ENCODE results near the gene ADAMTS17.

Gene ADAMTS17

GRCh38 chr15:100034191-100034590 is 307.6 kb downstream of the ADAMTS17 start:
- Histone ChIP-seq H3K9me3 (ENCODE audit: severe bottlenecking) (no peaks in the 10 kb centered on the region), H3K36me3 (no peaks in the 10 kb centered on the region), H3K27me3 (ENCODE audit: insufficient read depth, low read depth, severe bottlenecking) (peaks cover 26% of the 10 kb centered on the region), H3K27ac (no peak overlapping the region), H3K4me3 (ENCODE audit: low read depth, low read length) (no peak overlapping the region)
- no peak for DNase-seq
- TF ChIP-seq CTCF (IDR thresholded peaks at IDR 0.05; ENCODE audit: low read depth, low read length), result no peak

GRCh38 chr15:100033140-100033857 is 308.5 kb downstream of the ADAMTS17 start:
- H3K27me3 ChIP-seq (ENCODE audit: insufficient read depth, low read depth, severe bottlenecking), result peaks cover 26% of the 10 kb centered on the region
- H3K4me3 ChIP-seq (ENCODE audit: low read depth, low read length), result no peak overlapping the region
- no peaks in the 10 kb centered on the region for H3K36me3 ChIP-seq
- H3K9me3 ChIP-seq (ENCODE audit: severe bottlenecking), result no peaks in the 10 kb centered on the region
- no peak overlapping the region for H3K27ac ChIP-seq
- TF ChIP-seq CTCF (IDR thresholded peaks at IDR 0.05; ENCODE audit: low read depth, low read length), result no peak
- no peak for DNase-seq

- no peak overlapping the region for H3K27ac ChIP-seq
- no peak overlapping the region for H3K4me3 ChIP-seq (ENCODE audit: low read depth, low read length)
- H3K27me3 ChIP-seq (ENCODE audit: insufficient read depth, low read depth, severe bottlenecking), result peaks cover 22% of the 10 kb centered on the region
- DNase-seq, result no peak
- TF ChIP-seq CTCF (IDR thresholded peaks at IDR 0.05; ENCODE audit: low read depth, low read length), result no peak
- no peaks in the 10 kb centered on the region for H3K36me3 ChIP-seq
- peaks cover 7% of the 10 kb centered on the region for H3K9me3 ChIP-seq (ENCODE audit: severe bottlenecking)
Measured at GRCh38 chr15:100032358-100033085, 309.3 kb downstream of the ADAMTS17 start.

- peaks cover 20% of the 10 kb centered on the region for H3K27me3 ChIP-seq (ENCODE audit: insufficient read depth, low read depth, severe bottlenecking)
- DNase-seq, result no peak
- no peak overlapping the region for H3K27ac ChIP-seq
- H3K36me3 ChIP-seq, result no peaks in the 10 kb centered on the region
- no peak overlapping the region for H3K4me3 ChIP-seq (ENCODE audit: low read depth, low read length)
- no peak for TF ChIP-seq CTCF (IDR thresholded peaks at IDR 0.05; ENCODE audit: low read depth, low read length)
- H3K9me3 ChIP-seq (ENCODE audit: severe bottlenecking), result peaks cover 10% of the 10 kb centered on the region
Measured at GRCh38 chr15:100031665-100032357, 310.0 kb downstream of the ADAMTS17 start.

GRCh38 chr15:100030586-100031229 is 311.1 kb downstream of the ADAMTS17 start:
- no peak overlapping the region for H3K27ac ChIP-seq

More at GRCh38 chr15:100030586-100031229, 311.1 kb downstream of the ADAMTS17 start:
- Histone ChIP-seq H3K27me3 (ENCODE audit: insufficient read depth, low read depth, severe bottlenecking) (peaks cover 18% of the 10 kb centered on the region), H3K9me3 (ENCODE audit: severe bottlenecking) (peaks cover 10% of the 10 kb centered on the region), H3K36me3 (no peaks in the 10 kb centered on the region), H3K4me3 (ENCODE audit: low read depth, low read length) (no peak overlapping the region)
- DNase-seq, result no peak
- TF ChIP-seq CTCF (IDR thresholded peaks at IDR 0.05; ENCODE audit: low read depth, low read length), result no peak
